ENCODE results near the gene MYCBP2. TPM values are rescaled to one million over a fixed set of nuclear protein-coding genes. Genes with fewer than 3 reads are reported as not detected.

Gene MYCBP2
- total and polyA plus RNA-seq, 4 donors: 12.1 to 86.4 (median 30.0) TPM

- TF ChIP-seq, protein P1, sequence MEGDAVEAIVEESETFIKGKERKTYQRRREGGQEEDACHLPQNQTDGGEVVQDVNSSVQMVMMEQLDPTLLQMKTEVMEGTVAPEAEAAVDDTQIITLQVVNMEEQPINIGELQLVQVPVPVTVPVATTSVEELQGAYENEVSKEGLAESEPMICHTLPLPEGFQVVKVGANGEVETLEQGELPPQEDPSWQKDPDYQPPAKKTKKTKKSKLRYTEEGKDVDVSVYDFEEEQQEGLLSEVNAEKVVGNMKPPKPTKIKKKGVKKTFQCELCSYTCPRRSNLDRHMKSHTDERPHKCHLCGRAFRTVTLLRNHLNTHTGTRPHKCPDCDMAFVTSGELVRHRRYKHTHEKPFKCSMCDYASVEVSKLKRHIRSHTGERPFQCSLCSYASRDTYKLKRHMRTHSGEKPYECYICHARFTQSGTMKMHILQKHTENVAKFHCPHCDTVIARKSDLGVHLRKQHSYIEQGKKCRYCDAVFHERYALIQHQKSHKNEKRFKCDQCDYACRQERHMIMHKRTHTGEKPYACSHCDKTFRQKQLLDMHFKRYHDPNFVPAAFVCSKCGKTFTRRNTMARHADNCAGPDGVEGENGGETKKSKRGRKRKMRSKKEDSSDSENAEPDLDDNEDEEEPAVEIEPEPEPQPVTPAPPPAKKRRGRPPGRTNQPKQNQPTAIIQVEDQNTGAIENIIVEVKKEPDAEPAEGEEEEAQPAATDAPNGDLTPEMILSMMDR (IDR thresholded peaks at IDR 0.05; ENCODE audit: low read depth, low read length, missing input control): no peak
These were observed 7.4 kb downstream of the MYCBP2 start (continued) for GRCh38 chr13:77319536-77319935.

DNA sequence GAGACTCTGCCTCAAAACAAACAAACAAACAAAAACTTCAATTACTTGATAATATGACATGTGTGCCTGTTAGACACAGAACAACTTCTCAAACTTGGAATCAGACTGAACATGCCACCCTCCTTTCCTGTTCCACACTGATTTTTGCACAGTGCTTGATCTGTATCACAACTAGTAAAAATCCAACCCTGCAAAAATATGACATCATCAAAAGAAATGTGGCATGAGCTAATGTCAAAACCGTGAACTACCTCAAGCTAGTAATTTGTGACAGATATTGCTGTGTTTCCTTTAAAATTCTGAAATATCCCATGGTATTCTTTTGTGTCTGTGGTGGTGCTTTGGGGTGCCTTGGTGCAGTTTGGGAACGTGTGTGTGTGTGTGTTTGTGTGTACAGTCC, 8.2 kb downstream of the MYCBP2 start:
- Histone ChIP-seq H3K9me3 (ENCODE audit: control insufficient read depth in 4 of 4, low read length in 3 of 4) (no peaks in the 10 kb centered on the region), H3K36me3 (ENCODE audit: control insufficient read depth in 4 of 4, insufficient read depth in 3 of 4, low read depth in 1 of 4, low read length in 3 of 4) (peaks cover 0 to 2% (median 0%) of the 10 kb centered on the region in 4 donors), H3K4me1 (ENCODE audit: control insufficient read depth in 4 of 4, insufficient read depth in 4 of 4, low read length in 3 of 4) (peaks cover 0 to 10% (median 3%) of the 10 kb centered on the region in 4 donors), H3K27me3 (ENCODE audit: control insufficient read depth in 4 of 4, insufficient read depth in 4 of 4, low read length in 3 of 4) (no peaks in the 10 kb centered on the region), H3K27ac (ENCODE audit: low read depth in 1 of 2, low read length in 2 of 2) (no peak overlapping the region), H3K4me3 (ENCODE audit: low read depth in 1 of 3, low read length in 3 of 3) (no peak overlapping the region), H3K9ac (ENCODE audit: low read depth in 1 of 2, low read length in 2 of 2) (no peak overlapping the region)
- 76% methylated on average over 2 of the region's 2 CpGs for WGBS
- TF ChIP-seq ATF3 (IDR thresholded peaks at IDR 0.05) (no peak), SP1 (IDR thresholded peaks at IDR 0.05) (no peak), HNF4G (IDR thresholded peaks at IDR 0.05) (no peak), RAD21 (IDR thresholded peaks at IDR 0.05) (no peak), FOXA2 (IDR thresholded peaks at IDR 0.05) (no peak), NR2F2 (IDR thresholded peaks at IDR 0.05) (no peak), RXRA (IDR thresholded peaks at IDR 0.05) (no peak), YY1 (IDR thresholded peaks at IDR 0.05) (no peak), TAF1 (conservative IDR thresholded peaks at IDR 0.05) (no peak), FOXA1 (IDR thresholded peaks at IDR 0.05) (no peak), GABPA (IDR thresholded peaks at IDR 0.05 in 1 of 2, conservative IDR thresholded peaks at IDR 0.05 in 1 of 2) (no peak), HNF4A (conservative IDR thresholded peaks at IDR 0.05) (no peak), JUND (IDR thresholded peaks at IDR 0.05) (no peak), ZBTB33 (IDR thresholded peaks at IDR 0.05) (no peak)
- TF ChIP-seq, protein P2, sequence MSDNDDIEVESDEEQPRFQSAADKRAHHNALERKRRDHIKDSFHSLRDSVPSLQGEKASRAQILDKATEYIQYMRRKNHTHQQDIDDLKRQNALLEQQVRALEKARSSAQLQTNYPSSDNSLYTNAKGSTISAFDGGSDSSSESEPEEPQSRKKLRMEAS (IDR thresholded peaks at IDR 0.05): no peak
- TF ChIP-seq, protein P3, sequence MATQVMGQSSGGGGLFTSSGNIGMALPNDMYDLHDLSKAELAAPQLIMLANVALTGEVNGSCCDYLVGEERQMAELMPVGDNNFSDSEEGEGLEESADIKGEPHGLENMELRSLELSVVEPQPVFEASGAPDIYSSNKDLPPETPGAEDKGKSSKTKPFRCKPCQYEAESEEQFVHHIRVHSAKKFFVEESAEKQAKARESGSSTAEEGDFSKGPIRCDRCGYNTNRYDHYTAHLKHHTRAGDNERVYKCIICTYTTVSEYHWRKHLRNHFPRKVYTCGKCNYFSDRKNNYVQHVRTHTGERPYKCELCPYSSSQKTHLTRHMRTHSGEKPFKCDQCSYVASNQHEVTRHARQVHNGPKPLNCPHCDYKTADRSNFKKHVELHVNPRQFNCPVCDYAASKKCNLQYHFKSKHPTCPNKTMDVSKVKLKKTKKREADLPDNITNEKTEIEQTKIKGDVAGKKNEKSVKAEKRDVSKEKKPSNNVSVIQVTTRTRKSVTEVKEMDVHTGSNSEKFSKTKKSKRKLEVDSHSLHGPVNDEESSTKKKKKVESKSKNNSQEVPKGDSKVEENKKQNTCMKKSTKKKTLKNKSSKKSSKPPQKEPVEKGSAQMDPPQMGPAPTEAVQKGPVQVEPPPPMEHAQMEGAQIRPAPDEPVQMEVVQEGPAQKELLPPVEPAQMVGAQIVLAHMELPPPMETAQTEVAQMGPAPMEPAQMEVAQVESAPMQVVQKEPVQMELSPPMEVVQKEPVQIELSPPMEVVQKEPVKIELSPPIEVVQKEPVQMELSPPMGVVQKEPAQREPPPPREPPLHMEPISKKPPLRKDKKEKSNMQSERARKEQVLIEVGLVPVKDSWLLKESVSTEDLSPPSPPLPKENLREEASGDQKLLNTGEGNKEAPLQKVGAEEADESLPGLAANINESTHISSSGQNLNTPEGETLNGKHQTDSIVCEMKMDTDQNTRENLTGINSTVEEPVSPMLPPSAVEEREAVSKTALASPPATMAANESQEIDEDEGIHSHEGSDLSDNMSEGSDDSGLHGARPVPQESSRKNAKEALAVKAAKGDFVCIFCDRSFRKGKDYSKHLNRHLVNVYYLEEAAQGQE (IDR thresholded peaks at IDR 0.05): no peak
- TF ChIP-seq, protein P1 (IDR thresholded peaks at IDR 0.05; ENCODE audit: low read depth, low read length, missing input control): no peak
- no peak for DNase-seq (ENCODE audit: low spot score)

All from liver (tissue), 9 donors.